B cell (primary cell): Measurements from ENCODE around the gene MOGAT2.

Experiments used
- CTCF ChIP-seq: fragments of 200-600 bp; IDR thresholded peaks from one replicate; pipeline ENCODE4 v1.8.0; 2022; ENCODE audit warnings: antibody characterized with exemption, mild to moderate bottlenecking
- EZH2 ChIP-seq: IDR thresholded peaks from 2 replicates; pipeline ENCODE4 v1.6.1; 2012; ENCODE audit warnings: borderline replicate concordance, low read depth, mild to moderate bottlenecking, moderate library complexity, low read length; ENCODE audit not compliant: insufficient read depth, poor library complexity, severe bottlenecking

DNA sequence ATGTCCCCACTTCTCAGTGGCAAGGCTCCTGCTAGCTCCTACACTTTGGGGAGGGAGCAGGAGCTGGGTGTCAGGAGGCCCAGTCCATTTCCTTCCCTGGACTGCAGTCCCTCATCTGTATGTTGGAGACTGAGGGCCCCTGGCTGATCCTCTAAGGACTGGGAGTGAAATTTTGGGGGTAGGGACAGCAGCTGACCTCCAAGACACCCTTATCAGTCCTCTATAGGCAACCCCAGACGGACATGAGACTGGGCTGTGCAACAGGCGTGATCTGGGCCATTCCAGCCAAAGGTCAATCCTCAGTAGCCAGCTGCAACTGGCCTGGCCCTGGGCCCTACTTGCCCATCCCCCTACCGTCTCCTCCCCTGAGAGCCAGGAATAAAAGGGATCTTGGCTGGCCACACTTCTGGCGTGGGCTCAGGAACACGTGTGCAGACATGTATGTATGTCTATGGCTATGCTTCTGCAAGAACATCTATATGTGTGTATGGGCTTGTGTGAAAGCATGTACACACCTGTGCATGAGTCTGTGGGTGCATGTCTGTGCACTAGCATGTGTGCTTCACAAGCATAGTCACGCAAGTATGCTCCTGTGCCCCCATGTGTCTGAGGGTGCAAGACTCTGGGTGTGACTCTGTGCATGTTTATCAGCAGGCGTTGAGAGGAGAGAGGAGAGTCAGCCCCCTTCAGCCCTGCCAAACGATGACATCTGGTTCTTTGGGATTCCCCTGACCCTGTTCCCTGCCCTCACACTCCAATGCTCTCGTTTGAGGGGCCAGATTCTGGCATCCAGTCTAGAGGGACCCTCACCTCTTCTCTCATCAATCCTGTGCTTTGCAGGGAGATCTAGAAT lies 26.3 kb downstream of the MOGAT2 start:
- no peak for TF ChIP-seq EZH2
- TF ChIP-seq CTCF: no peak
